ENCODE results near the gene PTHLH.

- TF ChIP-seq CTCF (conservative IDR thresholded peaks at IDR 0.05) (no peak), ZFX (IDR thresholded peaks at IDR 0.05) (no peak)
Observed at GRCh38 chr12:27927347-27927746, 45.2 kb downstream of the PTHLH start.

Measured in C4-2B (cell line).